HL-60 (cell line): ENCODE results near the gene C20orf202.

Experiments used
- POLR2AphosphoS5 ChIP-seq: IDR thresholded peaks from 2 replicates; pipeline ENCODE4 v1.6.1; 2012; ENCODE audit warnings: low read depth
- TF ChIP-seq, protein P1 (sequence below): IDR thresholded peaks from one replicate; pipeline ENCODE4 v1.5.1; 2011; ENCODE audit warnings: low read length, control low read depth, inconsistent platforms; ENCODE audit not compliant: insufficient read depth

DNA sequence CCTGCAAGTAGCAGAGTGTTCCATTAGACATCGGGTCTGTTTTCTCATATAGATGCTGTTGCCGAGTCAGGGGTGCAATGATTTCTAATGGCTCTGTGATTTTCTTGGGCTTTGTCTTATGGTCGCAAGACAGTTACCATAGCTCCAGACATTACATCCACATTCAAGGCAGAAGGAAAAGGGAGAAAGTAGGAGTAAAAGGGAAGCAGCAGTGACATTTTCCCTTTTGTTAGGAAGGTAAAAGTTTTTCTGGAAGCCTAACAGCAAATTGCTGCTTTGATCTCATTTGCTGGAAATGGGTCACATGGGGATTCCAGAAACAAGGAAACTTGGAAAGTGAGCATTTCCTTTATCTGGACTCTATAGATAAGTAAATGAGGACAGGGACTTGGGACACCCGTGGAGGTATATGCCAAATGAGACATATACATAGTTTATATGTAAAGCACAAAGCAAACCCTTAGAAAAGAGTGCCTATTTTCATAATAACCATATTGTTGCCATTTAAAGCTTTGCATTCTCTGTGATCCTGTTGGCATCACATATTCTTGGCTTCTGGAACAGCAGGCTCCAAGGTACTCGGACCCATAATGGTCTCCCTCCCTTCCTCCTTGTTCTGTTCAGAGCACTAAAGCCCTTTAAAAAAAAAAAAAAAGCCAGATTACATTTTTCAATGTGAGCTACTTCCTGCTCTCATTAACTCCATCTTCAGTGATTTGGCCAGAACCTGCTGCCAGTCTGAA is at the start of gene C20orf202:
- TF ChIP-seq, protein P1, sequence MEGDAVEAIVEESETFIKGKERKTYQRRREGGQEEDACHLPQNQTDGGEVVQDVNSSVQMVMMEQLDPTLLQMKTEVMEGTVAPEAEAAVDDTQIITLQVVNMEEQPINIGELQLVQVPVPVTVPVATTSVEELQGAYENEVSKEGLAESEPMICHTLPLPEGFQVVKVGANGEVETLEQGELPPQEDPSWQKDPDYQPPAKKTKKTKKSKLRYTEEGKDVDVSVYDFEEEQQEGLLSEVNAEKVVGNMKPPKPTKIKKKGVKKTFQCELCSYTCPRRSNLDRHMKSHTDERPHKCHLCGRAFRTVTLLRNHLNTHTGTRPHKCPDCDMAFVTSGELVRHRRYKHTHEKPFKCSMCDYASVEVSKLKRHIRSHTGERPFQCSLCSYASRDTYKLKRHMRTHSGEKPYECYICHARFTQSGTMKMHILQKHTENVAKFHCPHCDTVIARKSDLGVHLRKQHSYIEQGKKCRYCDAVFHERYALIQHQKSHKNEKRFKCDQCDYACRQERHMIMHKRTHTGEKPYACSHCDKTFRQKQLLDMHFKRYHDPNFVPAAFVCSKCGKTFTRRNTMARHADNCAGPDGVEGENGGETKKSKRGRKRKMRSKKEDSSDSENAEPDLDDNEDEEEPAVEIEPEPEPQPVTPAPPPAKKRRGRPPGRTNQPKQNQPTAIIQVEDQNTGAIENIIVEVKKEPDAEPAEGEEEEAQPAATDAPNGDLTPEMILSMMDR = no peak
- TF ChIP-seq POLR2AphosphoS5 = no peak
